H7 (cell line): Measurements from ENCODE around the gene TMPRSS7. TPM values are rescaled to one million over a fixed set of nuclear protein-coding genes. Genes with fewer than 3 reads are reported as not detected.

Source experiments
- DNase-seq: peaks from one replicate; pipeline ENCODE4 v3.0.0; 2012
- H3K27me3 ChIP-seq: 2 replicates; pipeline ENCODE4 v1.6.0; 2011; ENCODE audit warnings: mild to moderate bottlenecking, low read length; ENCODE audit not compliant: control insufficient read depth, insufficient read depth
- H3K36me3 ChIP-seq: replicated peaks from 2 replicates; pipeline ENCODE4 v1.5.1; 2011; ENCODE audit warnings: low read length; ENCODE audit not compliant: control insufficient read depth, insufficient read depth
- H3K4me3 ChIP-seq: 2 replicates; pipeline ENCODE4 v1.5.1; 2011; ENCODE audit warnings: low read depth, mild to moderate bottlenecking, control low read depth, low read length, moderate library complexity; ENCODE audit not compliant: insufficient read depth
- total RNA-seq: library from RNA; depleted of rRNA; stranded (reverse); fragments of >200 nt; shearing (Covaris generic); gene quantifications from 2 replicates; pipeline ENCODE4 v1.2.3, GENCODE V29; 2014; rRNA removed

TMPRSS7 gene
- total RNA-seq, 1 experiment from 2014 or later = not detected

GRCh38 chr3:112129925-112130637 is 95.5 kb downstream of the TMPRSS7 start:
- Histone ChIP-seq H3K4me3 (no peak overlapping the region), H3K36me3 (no peaks in the 10 kb centered on the region), H3K27me3 (no peaks in the 10 kb centered on the region)
- no peak for DNase-seq

GRCh38 chr3:112130638-112130993 is 96.1 kb downstream of the TMPRSS7 start:
- DNase-seq = no peak
- H3K4me3 ChIP-seq = no peak overlapping the region
- H3K36me3 ChIP-seq = no peaks in the 10 kb centered on the region
- H3K27me3 ChIP-seq = no peaks in the 10 kb centered on the region

Other genes starting within 250 kb of the TMPRSS7 start
- gene PHLDB2, start 175.5 kb upstream of the TMPRSS7 start, total RNA-seq = 39.6 and 43.3 TPM in 2 replicates
- gene ABHD10, start 55.7 kb upstream of the TMPRSS7 start, total RNA-seq = 34.4 and 36.1 TPM in 2 replicates
- 3.5 and 4.5 TPM in 2 replicates for gene TAGLN3, start 35.8 kb upstream of the TMPRSS7 start, total RNA-seq
- gene C3orf52, start 51.7 kb downstream of the TMPRSS7 start, total RNA-seq = 9.7 and 11.3 TPM in 2 replicates
- not detected in 2 replicates for gene GCSAM, start 98.5 kb downstream of the TMPRSS7 start, total RNA-seq